H9 (cell line): Measurements from ENCODE around the gene LNPEP. TPM values are rescaled to one million over a fixed set of nuclear protein-coding genes. Genes with fewer than 3 reads are reported as not detected.

Experiments
- DNase-seq: peaks from one replicate; pipeline ENCODE4 v3.0.0-alpha.2; 2017
- H2AFZ ChIP-seq: one replicate; pipeline ENCODE4 v1.6.1; 2013; ENCODE audit warnings: mild to moderate bottlenecking, low read length, control low read depth, moderate library complexity
- H2AK5ac ChIP-seq: 2 replicates; pipeline ENCODE4 v1.6.1; 2013; ENCODE audit warnings: low read length, control low read depth, mixed read lengths; ENCODE audit not compliant: insufficient read length
- H2BK120ac ChIP-seq: one replicate; pipeline ENCODE4 v1.6.1; 2013; ENCODE audit warnings: low read depth, mild to moderate bottlenecking, low read length, control low read depth, inconsistent platforms; ENCODE audit not compliant: poor library complexity, severe bottlenecking
- H2BK12ac ChIP-seq: 2 replicates; pipeline ENCODE4 v1.6.1; 2013; ENCODE audit warnings: low read length, control low read depth, mixed read lengths, low read depth; ENCODE audit not compliant: insufficient read length
- H2BK15ac ChIP-seq: 2 replicates; pipeline ENCODE4 v1.6.1; 2013; ENCODE audit warnings: low read depth, low read length, control low read depth
- H2BK20ac ChIP-seq: one replicate; pipeline ENCODE4 v1.6.1; 2013; ENCODE audit warnings: low read depth, mild to moderate bottlenecking, low read length, control low read depth, inconsistent platforms; ENCODE audit not compliant: poor library complexity, severe bottlenecking
- H2BK5ac ChIP-seq: 2 replicates; pipeline ENCODE4 v1.6.1; 2013; ENCODE audit warnings: low read length, control low read depth, mixed read lengths; ENCODE audit not compliant: insufficient read length
- H3K14ac ChIP-seq: 2 replicates; pipeline ENCODE4 v1.6.1; 2013; ENCODE audit warnings: low read length, control low read depth; ENCODE audit not compliant: insufficient read depth
- H3K18ac ChIP-seq: 2 replicates; pipeline ENCODE4 v1.6.1; 2013; ENCODE audit warnings: low read depth, mild to moderate bottlenecking, mixed read lengths, low read length, control low read depth; ENCODE audit not compliant: insufficient read length
- H3K23ac ChIP-seq: 2 replicates; pipeline ENCODE4 v1.6.1; 2013; ENCODE audit warnings: low read length, control low read depth, mixed read lengths, low read depth; ENCODE audit not compliant: insufficient read length
- H3K23me2 ChIP-seq: 2 replicates; pipeline ENCODE4 v1.6.1; 2013; ENCODE audit warnings: low read depth, mild to moderate bottlenecking, mixed read lengths, low read length, control low read depth; ENCODE audit not compliant: insufficient read length, poor library complexity, severe bottlenecking
- H3K27ac ChIP-seq: 2 replicates; pipeline ENCODE4 v1.5.1; 2013; ENCODE audit warnings: low read length, control low read depth, mixed read lengths, low read depth; ENCODE audit not compliant: insufficient read length
- H3K27me3 ChIP-seq: 2 replicates; pipeline ENCODE4 v1.6.1; 2013; ENCODE audit warnings: low read length, control low read depth, inconsistent platforms; ENCODE audit not compliant: insufficient read depth
- H3K4ac ChIP-seq: 2 replicates; pipeline ENCODE4 v1.6.1; 2013; ENCODE audit warnings: low read depth, mild to moderate bottlenecking, control low read depth, inconsistent platforms, low read length, moderate library complexity
- H3K4me1 ChIP-seq: 2 replicates; pipeline ENCODE4 v1.6.1; 2013; ENCODE audit warnings: low read length, control low read depth, inconsistent platforms; ENCODE audit not compliant: insufficient read depth
- H3K4me2 ChIP-seq: 2 replicates; pipeline ENCODE4 v1.6.1; 2013; ENCODE audit warnings: low read length, control low read depth, mixed read lengths; ENCODE audit not compliant: insufficient read length, insufficient read depth
- H3K56ac ChIP-seq: 2 replicates; pipeline ENCODE4 v1.6.1; 2013; ENCODE audit warnings: low read depth, mild to moderate bottlenecking, mixed read lengths, low read length, control low read depth; ENCODE audit not compliant: insufficient read length
- H3K79me1 ChIP-seq: 2 replicates; pipeline ENCODE4 v1.6.1; 2013; ENCODE audit warnings: low read depth, mild to moderate bottlenecking, moderate library complexity, low read length, control low read depth, inconsistent platforms; ENCODE audit not compliant: insufficient read depth, poor library complexity, severe bottlenecking
- H3K79me2 ChIP-seq: 2 replicates; pipeline ENCODE4 v1.6.1; 2013; ENCODE audit warnings: low read length, control low read depth, inconsistent platforms; ENCODE audit not compliant: insufficient read depth
- H3K9ac ChIP-seq: 2 replicates; pipeline ENCODE4 v1.6.1; 2013; ENCODE audit warnings: low read length, control low read depth, mixed read lengths; ENCODE audit not compliant: insufficient read length; ENCODE audit errors: extremely low read depth
- H3K9me3 ChIP-seq: one replicate; pipeline ENCODE4 v1.6.1; 2013; ENCODE audit warnings: low read depth, low read length, inconsistent platforms; ENCODE audit not compliant: control insufficient read depth
- H3T11ph ChIP-seq: one replicate; pipeline ENCODE4 v1.6.1; 2013; ENCODE audit warnings: mild to moderate bottlenecking, low read length, control low read depth, inconsistent platforms
- H4K20me1 ChIP-seq: one replicate; pipeline ENCODE4 v1.6.1; 2013; ENCODE audit not compliant: control insufficient read depth, insufficient read length, insufficient read depth
- H4K5ac ChIP-seq: 2 replicates; pipeline ENCODE4 v1.6.1; 2013; ENCODE audit warnings: low read depth, mild to moderate bottlenecking, mixed read lengths, low read length, control low read depth; ENCODE audit not compliant: insufficient read length
- H4K8ac ChIP-seq: replicated peaks from 2 replicates; pipeline ENCODE4 v1.6.1; 2013; ENCODE audit warnings: low read length, control low read depth, mixed read lengths, low read depth; ENCODE audit not compliant: insufficient read length
- H4K91ac ChIP-seq: 2 replicates; pipeline ENCODE4 v1.6.1; 2013; ENCODE audit warnings: low read depth, mild to moderate bottlenecking, moderate library complexity, mixed read lengths, low read length, control low read depth; ENCODE audit not compliant: insufficient read length
- H3K27ac Mint-ChIP-seq, 3 experiments: 2 replicates in 2 of 3; 3 replicates in 1 of 3; pipeline ENCODE4 v1.8.0; 2020 to 2021; ENCODE audit warnings: mixed read lengths in 3 of 3, mild to moderate bottlenecking in 1 of 3, moderate library complexity in 1 of 3
- H3K27me3 Mint-ChIP-seq: 2 replicates; pipeline ENCODE4 v1.8.0; 2021; ENCODE audit warnings: low read depth, mild to moderate bottlenecking, moderate library complexity, mixed read lengths
- H3K36me3 Mint-ChIP-seq, 3 experiments: 2 replicates in 2 of 3; 3 replicates in 1 of 3; pipeline ENCODE4 v1.8.0; 2020 to 2021; ENCODE audit warnings: low read depth in 3 of 3, mixed read lengths in 3 of 3; ENCODE audit not compliant: insufficient read depth in 1 of 3
- H3K4me1 Mint-ChIP-seq, 2 experiments: 2 replicates each; pipeline ENCODE4 v1.8.0; 2020; ENCODE audit warnings: mixed read lengths in 2 of 2
- H3K4me3 Mint-ChIP-seq, 2 experiments: 2 replicates in 1 of 2; 3 replicates in 1 of 2; pipeline ENCODE4 v1.8.0; 2020 to 2021; ENCODE audit warnings: mild to moderate bottlenecking in 2 of 2, mixed read lengths in 2 of 2, moderate library complexity in 1 of 2
- H3K9me3 Mint-ChIP-seq, 2 experiments: 2 replicates in 1 of 2; 3 replicates in 1 of 2; pipeline ENCODE4 v1.8.0; 2020; ENCODE audit warnings: mild to moderate bottlenecking in 2 of 2, mixed read lengths in 2 of 2, moderate library complexity in 1 of 2
- WGBS: extraction: QIAGEN DNeasy Blood & Tissue Kit; methylation state at CpG from one replicate; pipeline ENCODE4 v1.1.7; 2013; ENCODE audit warnings: missing lambda C conversion rate, low lambda C conversion rate, mixed read lengths; ENCODE audit not compliant: insufficient read length; ENCODE audit errors: extremely low coverage; 5-methylcytosine and 5-hydroxymethylcytosine counted together
- total RNA-seq: library from RNA; stranded (reverse); gene quantifications from 2 replicates; pipeline ENCODE4 v1.2.1, GENCODE V29; 2021
- TF ChIP-seq, protein P1 (sequence below): fragments of 200-600 bp; sonication (generic); conservative IDR thresholded peaks from 3 replicates; pipeline ENCODE4 v1.8.0; 2021; ENCODE audit warnings: antibody characterized with exemption, mild to moderate bottlenecking

LNPEP gene
- total RNA-seq, 1 experiment from 2014 or later: 4.1 TPM

DNA sequence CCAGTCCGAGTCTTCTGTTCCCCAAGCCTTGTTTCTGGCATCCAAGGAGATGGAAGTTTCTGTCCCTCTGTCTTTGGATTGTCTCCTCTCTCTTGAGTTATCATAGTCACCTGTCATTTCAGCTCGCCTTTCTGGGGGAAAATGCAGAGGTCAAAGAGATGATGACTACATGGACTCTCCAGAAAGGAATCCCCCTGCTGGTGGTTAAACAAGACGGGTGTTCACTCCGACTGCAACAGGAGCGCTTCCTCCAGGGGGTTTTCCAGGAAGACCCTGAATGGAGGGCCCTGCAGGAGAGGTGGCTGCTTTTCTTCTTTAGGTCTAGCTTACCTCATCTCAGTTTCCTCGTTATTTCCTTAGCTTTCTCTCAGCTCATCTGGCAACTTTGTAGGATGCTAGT, 34.5 kb upstream of the LNPEP start:
- H4K5ac ChIP-seq: no peak overlapping the region

More for the DNA sequence above, 34.5 kb upstream of the LNPEP start:
- no peaks in the 10 kb centered on the region for H3K79me1 ChIP-seq
- no peaks in the 10 kb centered on the region for H3K27me3 ChIP-seq
- H2BK120ac ChIP-seq: no peak overlapping the region
- TF ChIP-seq, protein P1, sequence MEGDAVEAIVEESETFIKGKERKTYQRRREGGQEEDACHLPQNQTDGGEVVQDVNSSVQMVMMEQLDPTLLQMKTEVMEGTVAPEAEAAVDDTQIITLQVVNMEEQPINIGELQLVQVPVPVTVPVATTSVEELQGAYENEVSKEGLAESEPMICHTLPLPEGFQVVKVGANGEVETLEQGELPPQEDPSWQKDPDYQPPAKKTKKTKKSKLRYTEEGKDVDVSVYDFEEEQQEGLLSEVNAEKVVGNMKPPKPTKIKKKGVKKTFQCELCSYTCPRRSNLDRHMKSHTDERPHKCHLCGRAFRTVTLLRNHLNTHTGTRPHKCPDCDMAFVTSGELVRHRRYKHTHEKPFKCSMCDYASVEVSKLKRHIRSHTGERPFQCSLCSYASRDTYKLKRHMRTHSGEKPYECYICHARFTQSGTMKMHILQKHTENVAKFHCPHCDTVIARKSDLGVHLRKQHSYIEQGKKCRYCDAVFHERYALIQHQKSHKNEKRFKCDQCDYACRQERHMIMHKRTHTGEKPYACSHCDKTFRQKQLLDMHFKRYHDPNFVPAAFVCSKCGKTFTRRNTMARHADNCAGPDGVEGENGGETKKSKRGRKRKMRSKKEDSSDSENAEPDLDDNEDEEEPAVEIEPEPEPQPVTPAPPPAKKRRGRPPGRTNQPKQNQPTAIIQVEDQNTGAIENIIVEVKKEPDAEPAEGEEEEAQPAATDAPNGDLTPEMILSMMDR: peak; percentile 59
- no peak overlapping the region for H3K9ac ChIP-seq
- H3T11ph ChIP-seq: no peak overlapping the region
- no peak overlapping the region for H2AFZ ChIP-seq
- H2AK5ac ChIP-seq: no peak overlapping the region
- DNase-seq: peak; percentile 47
- H3K18ac ChIP-seq: no peak overlapping the region
- no peaks in the 10 kb centered on the region for H3K9me3 ChIP-seq
- H3K4me1 ChIP-seq: no peaks in the 10 kb centered on the region
- H2BK5ac ChIP-seq: no peak overlapping the region
- H2BK12ac ChIP-seq: no peak overlapping the region
- Mint-ChIP-seq H3K4me3 (no peak overlapping the region), H3K9me3 (no peaks in the 10 kb centered on the region), H3K36me3 (no peaks in the 10 kb centered on the region), H3K27ac (no peak overlapping the region), H3K27me3 (no peaks in the 10 kb centered on the region), H3K4me1 (no peaks in the 10 kb centered on the region)
- no peak overlapping the region for H2BK20ac ChIP-seq
- H3K23me2 ChIP-seq: no peaks in the 10 kb centered on the region
- H3K79me2 ChIP-seq: no peaks in the 10 kb centered on the region
- no CpG with 5 or more reads among the region's 6 CpGs for WGBS
- no peak overlapping the region for H3K4me2 ChIP-seq
- no peak overlapping the region for H3K4ac ChIP-seq
- H3K14ac ChIP-seq: no peak overlapping the region
- H4K20me1 ChIP-seq: no peaks in the 10 kb centered on the region
- H2BK15ac ChIP-seq: no peak overlapping the region
- no peak overlapping the region for H4K91ac ChIP-seq
- no peak overlapping the region for H3K56ac ChIP-seq
- no peak overlapping the region for H3K23ac ChIP-seq
- H4K8ac ChIP-seq: no peak overlapping the region
- no peak overlapping the region for H3K27ac ChIP-seq
